Ammon's horn (tissue), 1 donor: ENCODE results near the gene LSM5.

Experiments used
- DNase-seq: peaks from one replicate; pipeline ENCODE4 v3.0.0-alpha.2; 2016; ENCODE audit warnings: low spot score

The LSM5 gene

DNA sequence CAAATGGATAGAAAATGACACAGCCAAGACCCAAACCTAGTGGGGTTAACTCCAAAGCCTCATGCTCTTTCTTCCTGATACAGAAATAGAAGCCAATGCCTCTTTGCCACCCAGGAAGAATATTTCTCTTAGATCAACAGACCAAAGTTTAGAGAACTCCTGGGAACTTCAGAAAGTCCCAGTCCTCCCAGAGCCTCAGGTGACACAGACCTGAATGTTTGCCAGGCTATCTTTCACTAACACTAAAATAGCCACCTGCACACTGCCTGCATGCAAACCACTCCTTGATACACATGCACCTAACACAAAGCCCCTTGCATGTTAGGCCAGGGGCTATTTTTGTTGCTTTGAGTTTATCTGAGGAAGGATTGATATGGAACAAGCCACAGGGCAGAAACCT lies 27.7 kb downstream of the LSM5 start:
- DNase-seq, result no peak

DNA sequence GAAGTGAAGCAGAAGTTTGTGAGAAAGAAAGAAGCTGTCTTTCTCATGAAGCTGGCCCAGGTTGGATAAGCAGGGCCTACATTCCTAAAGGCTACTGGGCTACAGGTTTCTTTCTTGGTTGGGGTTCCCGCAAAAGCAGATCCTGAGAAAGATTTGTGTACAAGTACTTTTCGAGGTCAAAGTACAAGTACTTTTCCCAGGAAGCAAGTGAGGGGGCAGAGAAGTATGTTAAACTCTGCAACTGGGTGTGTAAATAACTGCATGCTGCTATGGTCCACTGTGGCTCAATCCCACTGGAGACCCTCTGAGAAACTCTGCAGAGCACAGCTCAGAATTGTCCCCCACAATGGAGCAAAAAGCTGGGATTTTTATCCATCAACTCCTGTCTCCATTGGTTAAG lies 28.7 kb downstream of the LSM5 start:
- no peak for DNase-seq

DNA sequence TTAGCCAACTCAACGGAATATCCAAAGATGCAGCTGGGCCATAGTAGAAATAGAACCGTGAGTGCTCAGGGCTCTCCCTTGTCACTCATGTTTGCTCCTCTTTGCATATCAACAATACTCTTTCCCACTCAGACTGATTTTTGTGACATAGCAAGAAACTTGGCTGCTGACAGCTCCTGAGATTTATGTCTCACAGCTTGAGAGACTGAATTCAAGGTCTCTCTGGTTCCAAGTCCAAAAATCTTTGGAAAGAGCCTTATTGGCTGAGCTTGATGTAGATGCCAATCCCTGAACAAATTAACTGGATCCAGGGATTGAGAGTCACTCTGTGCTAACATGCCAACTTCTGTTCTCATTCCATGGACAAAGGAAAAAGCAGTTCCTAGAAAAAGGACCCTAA lies 30.4 kb downstream of the LSM5 start:
- no peak for DNase-seq

DNA sequence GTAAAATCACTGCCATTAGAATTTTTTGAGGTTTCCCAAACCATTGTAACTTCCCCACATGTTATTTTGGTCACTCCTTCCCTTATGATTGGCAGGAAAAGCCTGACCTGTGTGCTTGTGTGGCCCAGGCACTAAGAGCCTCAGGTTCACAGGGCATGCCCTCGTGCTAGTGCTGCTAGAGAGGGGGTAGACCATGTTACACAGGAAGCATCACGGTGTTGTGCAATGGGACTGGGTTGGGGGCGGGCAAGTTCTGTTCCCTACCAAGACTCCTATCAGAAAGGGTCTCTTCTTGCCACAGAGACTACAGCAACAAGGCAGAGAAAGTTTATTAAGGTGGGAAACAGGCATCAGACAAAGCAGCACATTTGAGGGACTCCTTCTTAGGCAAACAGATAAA lies 32.2 kb downstream of the LSM5 start:
- DNase-seq, result no peak

DNA sequence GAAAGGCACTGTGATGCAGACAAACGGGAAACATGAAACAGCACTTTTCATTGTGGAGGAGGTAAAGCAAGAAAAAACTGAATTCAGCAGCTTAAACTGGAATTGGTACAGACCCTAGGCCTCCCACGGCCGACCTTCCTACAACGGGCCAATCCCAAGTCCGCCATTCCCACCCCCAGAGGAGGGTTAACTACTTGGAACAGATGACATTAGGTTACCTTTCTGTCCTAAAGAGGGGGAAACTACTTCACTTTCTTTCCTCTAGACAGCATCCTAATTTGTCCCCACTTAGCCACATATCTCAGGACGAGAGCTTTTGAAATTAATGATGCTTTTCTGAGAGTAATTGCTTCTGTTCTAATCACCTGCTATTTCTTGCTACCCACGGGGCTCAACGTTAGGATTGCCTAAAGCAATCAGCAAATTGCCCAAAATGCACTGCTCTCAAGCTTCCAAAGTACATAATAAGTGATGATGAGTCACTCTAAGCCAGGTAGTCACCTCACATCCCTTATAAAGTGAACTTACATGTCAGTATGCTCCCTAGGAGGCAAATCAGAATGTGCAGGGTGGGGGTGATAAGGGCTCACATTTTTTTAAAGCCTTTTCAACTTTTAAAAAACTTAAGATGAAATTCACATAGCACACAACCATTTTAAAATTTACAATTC lies 36.7 kb downstream of the LSM5 start:
- DNase-seq, result no peak

DNA sequence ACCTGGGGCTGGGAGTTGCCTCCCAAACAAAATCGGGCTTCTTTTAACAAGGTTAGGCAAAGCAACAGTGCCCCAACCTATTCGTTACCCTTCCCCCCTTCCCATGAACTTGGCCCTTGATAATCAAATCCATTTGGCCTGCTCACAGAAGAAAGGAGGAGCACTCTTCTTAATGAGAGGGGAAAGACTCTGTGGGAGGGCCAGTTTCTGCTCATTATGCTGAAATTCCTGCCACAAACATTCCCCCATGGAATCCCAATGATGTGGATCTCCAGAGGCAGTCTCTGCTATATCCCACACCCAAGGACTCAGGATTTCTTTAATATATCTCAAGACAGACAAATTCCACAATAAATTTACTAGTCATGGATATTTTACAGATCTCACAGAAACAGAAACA lies 43.0 kb downstream of the LSM5 start:
- DNase-seq, result no peak

DNA sequence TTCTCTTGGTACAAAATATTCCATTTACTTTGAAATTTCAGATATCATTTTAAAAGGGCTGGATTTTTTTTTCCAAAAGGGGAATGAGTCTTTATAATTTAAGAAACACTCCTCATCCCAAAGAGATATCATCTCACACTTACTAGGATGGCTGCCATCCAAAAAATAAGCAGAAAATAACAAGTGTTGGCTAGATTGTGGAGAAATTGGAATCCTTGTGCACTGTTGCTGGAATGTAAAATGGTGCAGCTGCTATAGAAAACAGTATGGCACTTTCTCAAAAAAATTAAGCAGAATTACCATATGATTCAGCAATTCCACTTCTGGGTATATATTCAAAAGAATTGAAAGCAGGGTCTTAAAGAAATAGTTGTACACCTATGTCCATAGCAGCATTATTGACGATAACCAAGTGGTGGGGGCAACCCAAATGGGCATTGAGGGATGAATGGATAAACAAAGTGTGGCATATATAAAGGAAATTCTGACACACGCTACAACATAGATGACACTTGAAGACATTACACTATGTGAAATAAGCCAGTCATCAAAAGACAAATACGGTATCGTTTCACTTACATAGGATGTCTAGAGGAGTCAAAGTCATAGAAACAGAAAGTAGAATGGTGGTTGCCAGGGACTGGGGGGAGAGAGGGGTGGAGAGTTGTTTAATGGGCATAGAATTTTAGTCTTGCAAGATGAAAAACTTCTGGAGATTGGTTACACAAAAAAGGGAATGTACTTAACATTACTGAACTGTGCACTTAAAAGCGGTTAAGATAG lies 53.8 kb downstream of the LSM5 start:
- DNase-seq, result no peak
